HL-60 (cell line): ENCODE results near the gene SLC38A6.
"Not testable (repeated sequence)": the region's sequence is repeated elsewhere in the genome, so short reads cannot be mapped to it uniquely, and the experiment has no call there.

Source experiments
- DNase-seq, 2 experiments: peaks; one replicate each; pipeline ENCODE4 v3.0.0-alpha.2; 2010 to 2020; ENCODE audit warnings: low read depth in 1 of 2, low spot score in 1 of 2
- H3K27ac ChIP-seq: fragments of 250-450 bp; sonication (Bioruptor Pico); replicated peaks from 2 replicates; pipeline ENCODE4 v1.5.1; 2020; ENCODE audit warnings: mild to moderate bottlenecking, moderate library complexity
- H3K27me3 ChIP-seq: fragments of 250-450 bp; sonication (Bioruptor Pico); 2 replicates; pipeline ENCODE4 v1.5.1; 2021; ENCODE audit warnings: mild to moderate bottlenecking, moderate library complexity; ENCODE audit not compliant: insufficient read depth, poor library complexity, severe bottlenecking
- H3K4me3 ChIP-seq: replicated peaks from 2 replicates; pipeline ENCODE4 v1.5.1; 2011; ENCODE audit warnings: mild to moderate bottlenecking, control low read depth, low read length; ENCODE audit not compliant: insufficient read depth
- CTCF ChIP-seq: IDR thresholded peaks from one replicate; pipeline ENCODE4 v1.5.1; 2011; ENCODE audit warnings: low read length, control low read depth, inconsistent platforms; ENCODE audit not compliant: insufficient read depth
- GABPA ChIP-seq: IDR thresholded peaks from 2 replicates; pipeline ENCODE4 v1.6.1; 2012; ENCODE audit warnings: low read depth
- POLR2AphosphoS5 ChIP-seq: IDR thresholded peaks from 2 replicates; pipeline ENCODE4 v1.6.1; 2012; ENCODE audit warnings: low read depth
- REST ChIP-seq: IDR thresholded peaks from 2 replicates; pipeline ENCODE4 v1.6.1; 2012; ENCODE audit warnings: low read depth; ENCODE audit not compliant: insufficient replicate concordance
- SPI1 ChIP-seq: IDR thresholded peaks from 2 replicates; pipeline ENCODE4 v1.6.1; 2012; ENCODE audit warnings: low read depth, mild to moderate bottlenecking, borderline replicate concordance

Gene SLC38A6

GRCh38 chr14:61065656-61066055, 84.6 kb downstream of the SLC38A6 start:
- DNase-seq = no peak
- TF ChIP-seq SPI1 (no peak), GABPA (no peak), REST (no peak), POLR2AphosphoS5 (no peak), CTCF (no peak)
- no peaks in the 10 kb centered on the region for H3K27me3 ChIP-seq
- H3K4me3 ChIP-seq = no peak overlapping the region
- H3K27ac ChIP-seq = no peak overlapping the region

- not testable (repeated sequence) for H3K27ac ChIP-seq, H3K4me3 ChIP-seq, H3K27me3 ChIP-seq, DNase-seq
These were observed 91.4 kb downstream of the SLC38A6 start for GRCh38 chr14:61072442-61072841.

GRCh38 chr14:61074852-61075251, 93.8 kb downstream of the SLC38A6 start:
- Histone ChIP-seq H3K27me3 (no peaks in the 10 kb centered on the region), H3K4me3 (no peak overlapping the region), H3K27ac (no peak overlapping the region)
- TF ChIP-seq POLR2AphosphoS5 (no peak), SPI1 (0 out of 2 replicates have a peak, but pooled peaks have one; percentile 4)
- DNase-seq = no peak

GRCh38 chr14:61076556-61076955, 95.5 kb downstream of the SLC38A6 start:
- Histone ChIP-seq H3K4me3 (no peak overlapping the region), H3K27ac (no peak overlapping the region), H3K27me3 (no peaks in the 10 kb centered on the region)
- no peak for DNase-seq
- TF ChIP-seq REST = no peak
- TF ChIP-seq GABPA = no peak
- no peak for TF ChIP-seq POLR2AphosphoS5
- no peak for TF ChIP-seq SPI1
- TF ChIP-seq CTCF = no peak

DNA sequence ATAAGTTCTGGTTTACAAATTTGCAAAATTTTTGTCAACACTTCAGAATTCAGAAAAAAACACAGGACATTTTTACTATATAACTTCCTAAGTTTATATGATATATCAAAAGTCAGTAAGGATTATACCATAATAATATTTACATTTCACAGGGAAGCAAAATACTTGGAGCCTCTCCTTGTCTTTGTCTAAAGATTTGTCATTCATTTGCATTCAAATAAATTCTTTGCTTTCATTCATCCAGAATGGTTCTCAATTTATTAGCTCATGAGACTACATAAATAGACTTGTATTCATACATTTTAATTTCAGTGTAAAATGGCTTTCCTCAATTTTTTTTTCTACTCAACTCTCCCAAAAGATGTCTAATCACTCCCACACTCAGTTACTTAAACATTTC, 96.4 kb downstream of the SLC38A6 start:
- H3K27me3 ChIP-seq = no peaks in the 10 kb centered on the region
- TF ChIP-seq GABPA = no peak
- TF ChIP-seq REST = no peak
- no peak for TF ChIP-seq SPI1
- no peak for TF ChIP-seq POLR2AphosphoS5
- DNase-seq = no peak
- H3K27ac ChIP-seq = no peak overlapping the region
- no peak overlapping the region for H3K4me3 ChIP-seq
